ENCODE measurements around the gene ATP11B.

Gene ATP11B

GRCh38 chr3:182802413-182803390, 9.4 kb downstream of the ATP11B start:
- TF ChIP-seq CTCF (IDR thresholded peaks at IDR 0.05; ENCODE audit: low read length, missing control alignments) = no peak
- no peak overlapping the region for H3K4me3 ChIP-seq (replicated peaks; ENCODE audit: low read depth, low read length)
- no peak for DNase-seq (ENCODE audit: low read depth)

GRCh38 chr3:182803596-182803995, 10.3 kb downstream of the ATP11B start:
- TF ChIP-seq CTCF (IDR thresholded peaks at IDR 0.05; ENCODE audit: low read length, missing control alignments) = no peak
- DNase-seq (ENCODE audit: low read depth) = no peak
- H3K4me3 ChIP-seq (replicated peaks; ENCODE audit: low read depth, low read length) = no peak overlapping the region

GRCh38 chr3:182807061-182807460, 13.8 kb downstream of the ATP11B start:
- TF ChIP-seq CTCF (IDR thresholded peaks at IDR 0.05; ENCODE audit: low read length, missing control alignments) = no peak
- no peak for DNase-seq (ENCODE audit: low read depth)
- no peak overlapping the region for H3K4me3 ChIP-seq (replicated peaks; ENCODE audit: low read depth, low read length)

- no peak for TF ChIP-seq CTCF (IDR thresholded peaks at IDR 0.05; ENCODE audit: low read length, missing control alignments)
- no peak overlapping the region for H3K4me3 ChIP-seq (replicated peaks; ENCODE audit: low read depth, low read length)
- no peak for DNase-seq (ENCODE audit: low read depth)
Measured at GRCh38 chr3:182808041-182808770, 14.9 kb downstream of the ATP11B start.

- DNase-seq (ENCODE audit: low read depth) = no peak
- no peak overlapping the region for H3K4me3 ChIP-seq (replicated peaks; ENCODE audit: low read depth, low read length)
- no peak for TF ChIP-seq CTCF (IDR thresholded peaks at IDR 0.05; ENCODE audit: low read length, missing control alignments)
Measured at GRCh38 chr3:182809531-182809930, 16.2 kb downstream of the ATP11B start.

- no peak overlapping the region for H3K4me3 ChIP-seq (replicated peaks; ENCODE audit: low read depth, low read length)
- no peak for TF ChIP-seq CTCF (IDR thresholded peaks at IDR 0.05; ENCODE audit: low read length, missing control alignments)
- peak; percentile 41 for DNase-seq (ENCODE audit: low read depth)
Measured at GRCh38 chr3:182810574-182811268, 17.4 kb downstream of the ATP11B start.

All from fibroblast of pulmonary artery (primary cell).